HL-60 (cell line): ENCODE data around the gene OLFML2B.

Source experiments
- DNase-seq, 2 experiments: peaks; one replicate each; pipeline ENCODE4 v3.0.0-alpha.2; 2010 to 2020; ENCODE audit warnings: low read depth in 1 of 2, low spot score in 1 of 2
- H3K27ac ChIP-seq: fragments of 250-450 bp; sonication (Bioruptor Pico); replicated peaks from 2 replicates; pipeline ENCODE4 v1.5.1; 2020; ENCODE audit warnings: mild to moderate bottlenecking, moderate library complexity
- H3K27me3 ChIP-seq: fragments of 250-450 bp; sonication (Bioruptor Pico); 2 replicates; pipeline ENCODE4 v1.5.1; 2021; ENCODE audit warnings: mild to moderate bottlenecking, moderate library complexity; ENCODE audit not compliant: insufficient read depth, poor library complexity, severe bottlenecking
- H3K4me3 ChIP-seq: replicated peaks from 2 replicates; pipeline ENCODE4 v1.5.1; 2011; ENCODE audit warnings: mild to moderate bottlenecking, control low read depth, low read length; ENCODE audit not compliant: insufficient read depth
- GABPA ChIP-seq: IDR thresholded peaks from 2 replicates; pipeline ENCODE4 v1.6.1; 2012; ENCODE audit warnings: low read depth
- POLR2AphosphoS5 ChIP-seq: IDR thresholded peaks from 2 replicates; pipeline ENCODE4 v1.6.1; 2012; ENCODE audit warnings: low read depth
- SPI1 ChIP-seq: IDR thresholded peaks from 2 replicates; pipeline ENCODE4 v1.6.1; 2012; ENCODE audit warnings: low read depth, mild to moderate bottlenecking, borderline replicate concordance
- TF ChIP-seq, protein P1 (sequence below): IDR thresholded peaks from one replicate; pipeline ENCODE4 v1.5.1; 2011; ENCODE audit warnings: low read length, control low read depth, inconsistent platforms; ENCODE audit not compliant: insufficient read depth
- TF ChIP-seq, protein P2 (sequence below): IDR thresholded peaks from 2 replicates; pipeline ENCODE4 v1.6.1; 2012; ENCODE audit warnings: low read depth; ENCODE audit not compliant: insufficient replicate concordance

The OLFML2B gene

DNA sequence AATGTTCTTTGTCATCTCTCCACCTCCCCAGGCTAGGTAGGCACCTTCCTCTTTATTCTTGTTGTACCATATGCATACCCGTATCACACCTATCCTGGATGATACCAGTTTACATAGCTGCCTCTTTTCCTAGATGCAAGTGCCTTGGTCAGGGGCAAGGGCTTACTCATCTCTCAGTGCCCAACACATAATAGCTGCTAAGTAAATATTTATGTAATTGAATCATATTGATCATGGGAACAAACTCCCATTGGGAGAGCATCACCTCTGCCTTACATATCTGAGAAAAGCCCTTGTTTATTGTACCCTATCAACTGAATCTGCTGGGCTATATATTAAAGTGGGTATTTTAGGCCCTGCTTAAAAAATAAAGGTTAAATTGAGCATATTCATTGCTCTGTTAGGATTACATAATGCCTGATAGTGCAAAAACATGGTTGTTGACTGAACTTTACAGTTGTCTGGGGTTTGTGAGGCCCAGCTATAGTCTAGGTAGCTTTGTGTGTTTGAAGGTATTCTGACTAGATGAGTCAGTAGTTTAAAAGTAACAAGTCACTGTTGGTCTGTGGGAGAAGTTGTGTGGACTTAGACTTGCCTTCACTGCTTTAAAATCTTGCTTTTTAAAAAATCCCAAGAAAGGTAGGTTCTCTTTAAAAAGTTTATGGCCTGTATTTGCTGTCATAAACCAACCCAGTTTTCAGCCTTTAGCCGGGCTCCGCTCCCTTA is 82.6 kb downstream of the OLFML2B start:
- TF ChIP-seq SPI1 (no peak), GABPA (no peak), POLR2AphosphoS5 (no peak)
- TF ChIP-seq, protein P1, sequence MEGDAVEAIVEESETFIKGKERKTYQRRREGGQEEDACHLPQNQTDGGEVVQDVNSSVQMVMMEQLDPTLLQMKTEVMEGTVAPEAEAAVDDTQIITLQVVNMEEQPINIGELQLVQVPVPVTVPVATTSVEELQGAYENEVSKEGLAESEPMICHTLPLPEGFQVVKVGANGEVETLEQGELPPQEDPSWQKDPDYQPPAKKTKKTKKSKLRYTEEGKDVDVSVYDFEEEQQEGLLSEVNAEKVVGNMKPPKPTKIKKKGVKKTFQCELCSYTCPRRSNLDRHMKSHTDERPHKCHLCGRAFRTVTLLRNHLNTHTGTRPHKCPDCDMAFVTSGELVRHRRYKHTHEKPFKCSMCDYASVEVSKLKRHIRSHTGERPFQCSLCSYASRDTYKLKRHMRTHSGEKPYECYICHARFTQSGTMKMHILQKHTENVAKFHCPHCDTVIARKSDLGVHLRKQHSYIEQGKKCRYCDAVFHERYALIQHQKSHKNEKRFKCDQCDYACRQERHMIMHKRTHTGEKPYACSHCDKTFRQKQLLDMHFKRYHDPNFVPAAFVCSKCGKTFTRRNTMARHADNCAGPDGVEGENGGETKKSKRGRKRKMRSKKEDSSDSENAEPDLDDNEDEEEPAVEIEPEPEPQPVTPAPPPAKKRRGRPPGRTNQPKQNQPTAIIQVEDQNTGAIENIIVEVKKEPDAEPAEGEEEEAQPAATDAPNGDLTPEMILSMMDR = no peak
- TF ChIP-seq, protein P2, sequence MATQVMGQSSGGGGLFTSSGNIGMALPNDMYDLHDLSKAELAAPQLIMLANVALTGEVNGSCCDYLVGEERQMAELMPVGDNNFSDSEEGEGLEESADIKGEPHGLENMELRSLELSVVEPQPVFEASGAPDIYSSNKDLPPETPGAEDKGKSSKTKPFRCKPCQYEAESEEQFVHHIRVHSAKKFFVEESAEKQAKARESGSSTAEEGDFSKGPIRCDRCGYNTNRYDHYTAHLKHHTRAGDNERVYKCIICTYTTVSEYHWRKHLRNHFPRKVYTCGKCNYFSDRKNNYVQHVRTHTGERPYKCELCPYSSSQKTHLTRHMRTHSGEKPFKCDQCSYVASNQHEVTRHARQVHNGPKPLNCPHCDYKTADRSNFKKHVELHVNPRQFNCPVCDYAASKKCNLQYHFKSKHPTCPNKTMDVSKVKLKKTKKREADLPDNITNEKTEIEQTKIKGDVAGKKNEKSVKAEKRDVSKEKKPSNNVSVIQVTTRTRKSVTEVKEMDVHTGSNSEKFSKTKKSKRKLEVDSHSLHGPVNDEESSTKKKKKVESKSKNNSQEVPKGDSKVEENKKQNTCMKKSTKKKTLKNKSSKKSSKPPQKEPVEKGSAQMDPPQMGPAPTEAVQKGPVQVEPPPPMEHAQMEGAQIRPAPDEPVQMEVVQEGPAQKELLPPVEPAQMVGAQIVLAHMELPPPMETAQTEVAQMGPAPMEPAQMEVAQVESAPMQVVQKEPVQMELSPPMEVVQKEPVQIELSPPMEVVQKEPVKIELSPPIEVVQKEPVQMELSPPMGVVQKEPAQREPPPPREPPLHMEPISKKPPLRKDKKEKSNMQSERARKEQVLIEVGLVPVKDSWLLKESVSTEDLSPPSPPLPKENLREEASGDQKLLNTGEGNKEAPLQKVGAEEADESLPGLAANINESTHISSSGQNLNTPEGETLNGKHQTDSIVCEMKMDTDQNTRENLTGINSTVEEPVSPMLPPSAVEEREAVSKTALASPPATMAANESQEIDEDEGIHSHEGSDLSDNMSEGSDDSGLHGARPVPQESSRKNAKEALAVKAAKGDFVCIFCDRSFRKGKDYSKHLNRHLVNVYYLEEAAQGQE = no peak
- Histone ChIP-seq H3K27me3 (no peaks in the 10 kb centered on the region), H3K4me3 (no peak overlapping the region), H3K27ac (no peak overlapping the region)
- no peak for DNase-seq

DNA sequence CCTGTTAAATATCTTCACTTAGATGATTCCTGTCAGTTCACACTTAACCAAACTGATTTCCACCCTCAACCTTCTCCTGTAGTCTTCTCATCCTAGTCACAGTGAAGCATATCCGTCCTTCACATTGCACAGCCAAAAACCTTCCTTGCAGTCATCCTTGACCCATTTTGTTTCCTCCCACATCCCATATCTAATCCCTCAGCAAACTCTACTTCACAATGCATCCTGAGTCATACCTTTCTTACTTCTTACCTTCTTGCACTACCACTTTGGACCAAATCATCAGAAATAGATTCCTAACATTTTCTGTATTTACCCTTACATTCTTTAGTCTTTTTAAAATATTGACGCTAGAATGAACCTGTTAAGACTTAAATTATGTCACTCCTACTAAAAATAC is 86.9 kb downstream of the OLFML2B start:
- H3K27me3 ChIP-seq = no peaks in the 10 kb centered on the region
- TF ChIP-seq GABPA (no peak), POLR2AphosphoS5 (no peak), SPI1 (no peak)
- TF ChIP-seq, protein P2 = no peak
- TF ChIP-seq, protein P1 = no peak
- DNase-seq = no peak
- H3K4me3 ChIP-seq = no peak overlapping the region
- H3K27ac ChIP-seq = no peak overlapping the region

DNA sequence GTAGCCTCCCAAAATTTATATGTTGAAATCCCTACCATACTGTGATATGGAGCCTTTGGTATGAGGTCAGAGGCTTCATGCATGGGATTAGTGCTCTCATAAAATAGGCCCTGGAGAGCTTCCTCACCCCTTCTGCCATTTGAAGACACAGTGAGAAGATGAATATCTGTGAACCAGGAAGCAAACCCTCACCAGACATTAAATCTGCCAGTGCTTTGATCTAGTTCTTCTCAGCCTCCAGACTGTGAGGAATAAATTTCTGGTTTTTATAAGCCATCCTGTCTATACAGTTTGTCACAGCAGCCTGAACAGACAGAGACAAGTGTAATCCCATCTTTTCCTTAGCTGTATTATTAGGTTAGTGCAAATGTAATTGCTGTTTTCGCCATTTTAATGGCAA is 88.4 kb downstream of the OLFML2B start:
- no peak for DNase-seq
- no peak overlapping the region for H3K4me3 ChIP-seq
- H3K27me3 ChIP-seq = no peaks in the 10 kb centered on the region
- H3K27ac ChIP-seq = no peak overlapping the region
- TF ChIP-seq, protein P2 = no peak
- no peak for TF ChIP-seq GABPA
- TF ChIP-seq, protein P1 = no peak
- no peak for TF ChIP-seq POLR2AphosphoS5
- TF ChIP-seq SPI1 = no peak
